ENCODE results near the gene PFAS. TPM values are rescaled to one million over a fixed set of nuclear protein-coding genes. Genes with fewer than 3 reads are reported as not detected.

PFAS gene
- total RNA-seq, 1 donor from 2014 or later: 121 TPM

DNA sequence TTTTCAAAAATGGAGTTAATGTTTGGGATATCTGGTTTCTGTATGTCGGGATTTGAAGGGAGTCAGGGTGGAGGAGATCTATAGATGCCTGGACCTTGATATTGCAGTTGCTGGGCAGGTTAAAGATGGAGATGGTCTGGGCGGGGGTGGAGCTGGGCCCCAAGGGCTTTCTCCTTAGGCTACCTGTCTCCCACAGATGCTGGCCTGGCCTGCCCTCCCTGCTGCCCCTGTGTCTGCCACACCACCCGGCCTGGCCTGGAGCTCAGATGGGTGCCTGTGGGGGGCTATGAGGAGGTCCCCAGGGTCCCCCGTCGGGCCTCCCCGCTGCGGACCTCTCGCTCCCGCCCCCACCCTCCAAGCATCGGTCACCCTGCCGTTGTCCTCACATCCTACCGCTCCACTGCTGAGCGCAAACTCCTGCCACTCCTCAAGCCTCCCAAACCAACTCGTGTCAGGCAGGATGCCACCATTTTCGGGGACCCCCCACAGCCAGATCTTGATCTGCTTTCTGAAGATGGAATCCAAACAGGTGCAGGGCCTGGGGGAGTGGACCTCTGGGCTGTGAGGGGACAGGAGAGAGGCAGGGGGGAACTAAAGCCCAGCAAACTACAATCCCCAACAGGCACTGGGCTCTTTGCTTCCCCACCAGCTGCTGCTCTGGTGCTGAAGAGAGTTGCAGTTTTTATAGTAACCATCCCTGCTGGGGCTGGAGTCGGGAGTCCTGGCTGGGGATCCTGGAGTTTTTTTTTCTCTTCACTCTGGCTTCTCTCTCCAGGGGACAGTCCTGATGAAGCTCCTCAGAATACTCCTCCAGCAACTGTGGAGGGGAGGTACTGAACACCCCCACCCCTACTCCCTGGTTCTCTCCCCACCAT, 63.9 kb downstream of the PFAS start:
- Mint-ChIP-seq H3K27ac (no peak overlapping the region), H3K4me3 (no peak overlapping the region), H3K9me3 (no peaks in the 10 kb centered on the region), H3K27me3 (peaks cover 39% of the 10 kb centered on the region), H3K4me1 (no peaks in the 10 kb centered on the region), H3K36me3 (ENCODE audit: low read depth) (no peaks in the 10 kb centered on the region)
- DNase-seq (no peak), ATAC-seq (ENCODE audit: low read depth) (no peak)
- ChIA-PET POLR2A (no interaction called here), CTCF (no interaction called here)
- intact Hi-C loops (cut with micrococcal nuclease): no loop called here
- TF ChIP-seq, protein P1, sequence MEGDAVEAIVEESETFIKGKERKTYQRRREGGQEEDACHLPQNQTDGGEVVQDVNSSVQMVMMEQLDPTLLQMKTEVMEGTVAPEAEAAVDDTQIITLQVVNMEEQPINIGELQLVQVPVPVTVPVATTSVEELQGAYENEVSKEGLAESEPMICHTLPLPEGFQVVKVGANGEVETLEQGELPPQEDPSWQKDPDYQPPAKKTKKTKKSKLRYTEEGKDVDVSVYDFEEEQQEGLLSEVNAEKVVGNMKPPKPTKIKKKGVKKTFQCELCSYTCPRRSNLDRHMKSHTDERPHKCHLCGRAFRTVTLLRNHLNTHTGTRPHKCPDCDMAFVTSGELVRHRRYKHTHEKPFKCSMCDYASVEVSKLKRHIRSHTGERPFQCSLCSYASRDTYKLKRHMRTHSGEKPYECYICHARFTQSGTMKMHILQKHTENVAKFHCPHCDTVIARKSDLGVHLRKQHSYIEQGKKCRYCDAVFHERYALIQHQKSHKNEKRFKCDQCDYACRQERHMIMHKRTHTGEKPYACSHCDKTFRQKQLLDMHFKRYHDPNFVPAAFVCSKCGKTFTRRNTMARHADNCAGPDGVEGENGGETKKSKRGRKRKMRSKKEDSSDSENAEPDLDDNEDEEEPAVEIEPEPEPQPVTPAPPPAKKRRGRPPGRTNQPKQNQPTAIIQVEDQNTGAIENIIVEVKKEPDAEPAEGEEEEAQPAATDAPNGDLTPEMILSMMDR (IDR thresholded peaks at IDR 0.05): no peak

DNA sequence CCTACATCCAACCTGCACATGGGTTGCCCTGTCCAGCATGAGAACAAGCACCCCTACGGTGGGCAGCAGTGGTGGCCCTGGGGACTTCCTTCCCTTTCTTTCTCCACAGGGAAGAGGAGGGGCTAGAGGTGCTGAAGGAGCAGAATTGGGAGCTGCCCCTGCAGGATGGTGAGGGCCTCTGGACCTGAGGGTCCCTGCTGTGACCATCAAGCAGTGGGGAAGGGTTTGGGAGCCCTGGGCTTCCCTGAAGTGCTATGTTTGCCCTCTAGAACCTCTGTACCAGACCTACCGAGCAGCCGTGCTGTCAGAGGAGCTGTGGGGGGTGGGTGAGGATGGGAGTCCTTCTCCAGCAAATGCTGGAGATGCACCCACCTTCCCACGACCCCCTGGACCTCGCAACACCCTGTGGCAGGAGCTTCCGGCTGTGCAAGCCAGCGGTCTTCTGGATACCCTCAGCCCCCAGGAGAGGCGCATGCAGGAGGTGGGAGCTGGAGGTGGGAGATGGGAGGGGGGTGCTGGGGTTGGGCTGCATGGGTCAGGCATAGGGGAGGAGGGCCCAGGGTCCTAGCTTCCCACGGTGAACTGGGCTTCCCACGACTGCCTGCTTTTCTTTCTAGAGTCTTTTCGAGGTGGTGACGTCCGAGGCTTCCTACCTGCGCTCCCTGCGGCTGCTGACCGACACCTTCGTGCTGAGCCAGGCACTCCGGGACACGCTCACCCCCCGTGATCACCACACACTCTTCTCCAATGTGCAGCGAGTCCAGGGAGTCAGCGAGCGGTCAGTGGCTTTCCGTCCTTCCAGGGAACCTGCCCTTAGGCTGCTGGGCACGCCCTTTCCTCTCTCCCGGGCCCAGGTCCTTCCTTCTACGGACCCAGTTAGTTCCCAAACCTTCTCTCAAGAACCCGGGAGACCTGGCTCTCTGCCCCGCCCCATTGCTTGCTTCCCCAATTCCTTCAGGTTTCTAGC, 66.0 kb downstream of the PFAS start:
- no peaks in the 10 kb centered on the region for H3K9me3 Mint-ChIP-seq
- H3K36me3 Mint-ChIP-seq (ENCODE audit: low read depth): no peaks in the 10 kb centered on the region
- DNase-seq (no peak), ATAC-seq (ENCODE audit: low read depth) (no peak)
- peaks cover 46% of the 10 kb centered on the region for H3K27me3 Mint-ChIP-seq
- no peak overlapping the region for H3K4me3 Mint-ChIP-seq
- intact Hi-C loops (cut with micrococcal nuclease): no loop called here
- TF ChIP-seq, protein P1 (IDR thresholded peaks at IDR 0.05): no peak
- ChIA-PET POLR2A (no interaction called here), CTCF (no interaction called here)
- no peak overlapping the region for H3K27ac Mint-ChIP-seq
- no peaks in the 10 kb centered on the region for H3K4me1 Mint-ChIP-seq

DNA sequence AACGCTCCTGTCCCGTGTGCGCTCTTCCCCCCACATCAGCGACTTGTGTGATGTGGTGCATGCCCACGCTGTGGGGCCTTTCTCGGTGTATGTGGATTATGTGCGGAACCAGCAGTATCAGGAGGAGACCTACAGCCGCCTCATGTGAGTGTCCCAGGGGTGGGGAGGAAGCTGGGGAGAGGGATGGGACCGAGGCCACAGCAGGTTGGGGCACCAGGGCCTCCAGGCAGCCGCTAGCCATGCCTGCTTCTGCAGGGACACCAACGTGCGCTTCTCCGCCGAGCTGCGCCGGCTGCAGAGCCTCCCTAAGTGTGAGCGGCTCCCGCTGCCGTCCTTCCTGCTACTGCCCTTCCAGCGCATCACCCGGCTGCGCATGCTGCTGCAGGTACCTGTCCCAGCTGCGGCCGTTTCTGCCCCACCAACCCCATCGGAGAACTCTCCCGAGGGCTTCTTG, 66.7 kb downstream of the PFAS start:
- ATAC-seq (ENCODE audit: low read depth): no peak
- no peaks in the 10 kb centered on the region for H3K4me1 Mint-ChIP-seq
- TF ChIP-seq, protein P1 (IDR thresholded peaks at IDR 0.05): no peak
- ChIA-PET POLR2A (no interaction called here), CTCF (no interaction called here)
- H3K36me3 Mint-ChIP-seq (ENCODE audit: low read depth): no peaks in the 10 kb centered on the region
- no peak overlapping the region for H3K27ac Mint-ChIP-seq
- no peaks in the 10 kb centered on the region for H3K9me3 Mint-ChIP-seq
- DNase-seq: no peak
- intact Hi-C loops (cut with micrococcal nuclease): no loop called here
- H3K4me3 Mint-ChIP-seq: no peak overlapping the region
- H3K27me3 Mint-ChIP-seq: peaks cover 46% of the 10 kb centered on the region

DNA sequence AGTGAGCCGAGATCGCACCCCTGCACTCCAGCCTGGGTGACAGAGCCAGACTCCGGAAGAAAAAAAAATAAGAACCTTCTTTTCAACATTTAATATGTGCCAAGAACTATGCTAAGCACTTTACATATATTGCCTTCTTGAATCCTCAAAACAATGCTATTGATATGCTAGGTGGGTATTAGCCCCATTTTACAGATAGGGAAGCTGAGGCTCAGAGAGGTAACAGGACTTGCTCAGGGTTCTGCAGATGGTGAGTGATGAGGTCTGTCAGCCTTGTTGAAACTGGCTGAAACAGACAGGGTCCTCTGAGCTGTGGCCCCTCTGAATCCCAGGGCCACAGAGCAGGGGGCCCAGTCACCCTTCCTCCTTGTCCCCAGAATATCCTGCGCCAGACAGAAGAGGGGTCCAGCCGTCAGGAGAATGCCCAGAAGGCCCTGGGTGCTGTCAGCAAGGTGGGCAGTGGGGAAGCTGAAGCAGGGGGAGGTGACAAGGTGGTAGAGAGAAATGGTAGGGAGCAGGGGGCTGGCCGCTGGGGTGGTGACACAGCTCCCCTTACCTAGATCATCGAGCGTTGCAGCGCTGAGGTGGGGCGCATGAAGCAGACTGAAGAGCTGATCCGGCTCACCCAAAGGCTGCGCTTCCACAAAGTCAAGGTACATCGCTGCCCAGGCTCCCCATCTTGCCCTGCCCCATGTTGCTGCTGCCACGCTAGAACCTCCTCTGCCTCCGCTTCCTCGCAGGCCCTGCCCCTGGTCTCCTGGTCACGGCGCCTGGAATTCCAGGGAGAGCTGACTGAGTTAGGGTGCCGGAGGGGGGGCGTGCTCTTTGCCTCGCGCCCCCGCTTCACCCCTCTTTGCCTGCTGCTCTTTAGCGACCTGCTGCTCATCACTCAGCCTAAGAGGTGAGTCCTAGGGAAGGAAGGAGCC, 69.2 kb downstream of the PFAS start:
- H3K4me3 Mint-ChIP-seq: no peak overlapping the region
- intact Hi-C loops (cut with micrococcal nuclease): no loop called here
- POLR2A ChIA-PET: no interaction called here

More for the DNA sequence above, 69.2 kb downstream of the PFAS start:
- peaks cover 37% of the 10 kb centered on the region for H3K27me3 Mint-ChIP-seq
- TF ChIP-seq, protein P1 (IDR thresholded peaks at IDR 0.05): no peak
- no peaks in the 10 kb centered on the region for H3K36me3 Mint-ChIP-seq (ENCODE audit: low read depth)
- no peak overlapping the region for H3K27ac Mint-ChIP-seq
- no peaks in the 10 kb centered on the region for H3K9me3 Mint-ChIP-seq
- DNase-seq: no peak
- H3K4me1 Mint-ChIP-seq: no peaks in the 10 kb centered on the region
- CTCF ChIA-PET: no interaction called here
- no peak for ATAC-seq (ENCODE audit: low read depth)

Other genes with a start within 250 kb of the PFAS start
- not detected in 2 replicates for gene GUCY2D, start 246.7 kb upstream of the PFAS start, total RNA-seq
- gene ALOX15B, start 210.2 kb upstream of the PFAS start, total RNA-seq: not detected in 2 replicates
- gene ALOX12B, start 161.6 kb upstream of the PFAS start, total RNA-seq: 1.4 and 1.5 TPM in 2 replicates
- not detected in 2 replicates for gene ALOXE3, start 130.8 kb upstream of the PFAS start, total RNA-seq
- gene HES7, start 125.2 kb upstream of the PFAS start, total RNA-seq: 0.12 and 0.49 TPM in 2 replicates
- 40.7 and 45.0 TPM in 2 replicates for gene PER1, start 96.9 kb upstream of the PFAS start, total RNA-seq
- 82.0 and 97.7 TPM in 2 replicates for gene VAMP2, start 86.3 kb upstream of the PFAS start, total RNA-seq
- gene TMEM107, start 72.9 kb upstream of the PFAS start, total RNA-seq: 17.3 and 20.9 TPM in 2 replicates
- gene BORCS6, start 59.1 kb upstream of the PFAS start, total RNA-seq: 12.3 and 12.8 TPM in 2 replicates
- gene AURKB, start 38.7 kb upstream of the PFAS start, total RNA-seq: 1.7 and 3.0 TPM in 2 replicates
- gene CTC1, start 1.2 kb upstream of the PFAS start, total RNA-seq: 121 and 136 TPM in 2 replicates
- gene RANGRF, start 39.4 kb downstream of the PFAS start, total RNA-seq: 50.1 and 50.9 TPM in 2 replicates
- gene SLC25A35, start 46.1 kb downstream of the PFAS start, total RNA-seq: 6.7 and 7.3 TPM in 2 replicates
- not detected in 2 replicates for gene ARHGEF15, start 61.0 kb downstream of the PFAS start, total RNA-seq
- gene ODF4, start 90.6 kb downstream of the PFAS start, total RNA-seq: not detected in 2 replicates
- 3,512 and 4,174 TPM in 2 replicates for gene RPL26, start 133.9 kb downstream of the PFAS start, total RNA-seq
- gene RNF222, start 148.5 kb downstream of the PFAS start, total RNA-seq: not detected in 2 replicates
- 64.6 and 82.6 TPM in 2 replicates for gene NDEL1, start 186.6 kb downstream of the PFAS start, total RNA-seq